Upper lobe of right lung (tissue), 1 donor: Measurements from ENCODE around the gene HEMGN. TPM values are rescaled to one million over a fixed set of nuclear protein-coding genes. Genes with fewer than 3 reads are reported as not detected.
A peak's percentile ranks its signal among the peaks of the same experiment; 100 is the strongest.

Experiments used
- ATAC-seq: fragments of 200-7000 bp; cut with Tn5 transposase; one replicate; pipeline ENCODE4 v1.9.1; 2020; ENCODE audit warnings: mild to moderate bottlenecking, moderate library complexity
- DNase-seq: peaks from one replicate; pipeline ENCODE4 v3.0.0-alpha.2; 2020
- H3K27ac ChIP-seq: fragments of 200-600 bp; one replicate; pipeline ENCODE4 v1.8.0; 2022
- H3K27me3 ChIP-seq: fragments of 200-600 bp; one replicate; pipeline ENCODE4 v1.8.0; 2022; ENCODE audit warnings: mild to moderate bottlenecking
- H3K36me3 ChIP-seq: fragments of 200-600 bp; one replicate; pipeline ENCODE4 v1.8.0; 2022
- H3K4me1 ChIP-seq: fragments of 200-600 bp; one replicate; pipeline ENCODE4 v1.8.0; 2022
- H3K4me3 ChIP-seq: fragments of 200-600 bp; one replicate; pipeline ENCODE4 v1.8.0; 2022; ENCODE audit warnings: mild to moderate bottlenecking
- H3K9me3 ChIP-seq: fragments of 200-600 bp; one replicate; pipeline ENCODE4 v1.8.0; 2022
- CTCF ChIP-seq: fragments of 200-600 bp; IDR thresholded peaks from one replicate; pipeline ENCODE4 v1.8.0; 2022; ENCODE audit warnings: antibody characterized with exemption
- intact Hi-C: fragments of 100-400 bp; cut with DNase I; formaldehyde crosslinking; loops from one replicate; pipeline ENCODE4 v1.11.0; 2022
- total RNA-seq: library from RNA; stranded (reverse); fragmentation: NEBNext Ultra II Directional; extraction: Animal tissue kit (Norgen Biotek cat#: 25700); gene quantifications from one replicate; pipeline ENCODE4 v1.2.1, GENCODE V29; 2021
- donor health status: DM: no; HTN: yes; CAD: no; lungs with severe emphysema.

The HEMGN gene
- total RNA-seq, 1 donor from 2014 or later: not detected

- Histone ChIP-seq H3K4me3 (no peak overlapping the region), H3K9me3 (no peaks in the 10 kb centered on the region), H3K27me3 (no peaks in the 10 kb centered on the region), H3K27ac (no peak overlapping the region), H3K36me3 (peaks cover 22% of the 10 kb centered on the region), H3K4me1 (peaks cover 29% of the 10 kb centered on the region)
- intact Hi-C loops: no loop called here
- DNase-seq (no peak), ATAC-seq (no peak)
- no peak for TF ChIP-seq CTCF
Observed at GRCh38 chr9:97918611-97919010, 19.4 kb downstream of the HEMGN start.

GRCh38 chr9:97911970-97912369 is 26.0 kb downstream of the HEMGN start:
- Histone ChIP-seq H3K36me3 (peaks cover 74% of the 10 kb centered on the region), H3K4me1 (peaks cover 9% of the 10 kb centered on the region), H3K4me3 (no peak overlapping the region), H3K27me3 (no peaks in the 10 kb centered on the region), H3K27ac (no peak overlapping the region), H3K9me3 (no peaks in the 10 kb centered on the region)
- intact Hi-C loops: no loop called here
- DNase-seq (no peak), ATAC-seq (no peak)
- no peak for TF ChIP-seq CTCF

GRCh38 chr9:97911528-97911927 is 26.4 kb downstream of the HEMGN start:
- Histone ChIP-seq H3K9me3 (no peaks in the 10 kb centered on the region), H3K27me3 (no peaks in the 10 kb centered on the region), H3K4me3 (no peak overlapping the region), H3K36me3 (peaks cover 74% of the 10 kb centered on the region), H3K4me1 (peaks cover 12% of the 10 kb centered on the region), H3K27ac (no peak overlapping the region)
- ATAC-seq (no peak), DNase-seq (no peak)
- intact Hi-C loops: no loop called here
- TF ChIP-seq CTCF: no peak

- peaks cover 66% of the 10 kb centered on the region for H3K36me3 ChIP-seq
- no peak overlapping the region for H3K27ac ChIP-seq
- H3K27me3 ChIP-seq: no peaks in the 10 kb centered on the region
- peaks cover 19% of the 10 kb centered on the region for H3K4me1 ChIP-seq
- no peaks in the 10 kb centered on the region for H3K9me3 ChIP-seq
- DNase-seq (no peak), ATAC-seq (no peak)
- no peak for TF ChIP-seq CTCF
- H3K4me3 ChIP-seq: no peak overlapping the region
- intact Hi-C loops: no loop called here
Observed at GRCh38 chr9:97910357-97910756, 27.6 kb downstream of the HEMGN start.

GRCh38 chr9:97908705-97909104 is 29.3 kb downstream of the HEMGN start:
- H3K36me3 ChIP-seq: peaks cover 63% of the 10 kb centered on the region
- H3K27me3 ChIP-seq: no peaks in the 10 kb centered on the region
- TF ChIP-seq CTCF: no peak
- H3K27ac ChIP-seq: no peak overlapping the region
- ATAC-seq: peak; percentile 72
- no peak overlapping the region for H3K4me3 ChIP-seq
- H3K4me1 ChIP-seq: peaks cover 19% of the 10 kb centered on the region
- no peak for DNase-seq
- H3K9me3 ChIP-seq: no peaks in the 10 kb centered on the region
- intact Hi-C loops: loop anchor here (10.0 kb wide), 1 partner anchor 204 kb away; no protein-coding TSS in a partner anchor

- no peak overlapping the region for H3K4me3 ChIP-seq
- H3K36me3 ChIP-seq: peaks cover 53% of the 10 kb centered on the region
- ATAC-seq (peak; percentile 25), DNase-seq (no peak)
- H3K9me3 ChIP-seq: no peaks in the 10 kb centered on the region
- H3K27ac ChIP-seq: peak overlapping the region; percentile 69
- TF ChIP-seq CTCF: no peak
- intact Hi-C loops: loop anchor here (10.0 kb wide), 1 partner anchor 203 kb away; no protein-coding TSS in a partner anchor
- no peaks in the 10 kb centered on the region for H3K27me3 ChIP-seq
- H3K4me1 ChIP-seq: peaks cover 19% of the 10 kb centered on the region
Observed at GRCh38 chr9:97907632-97908031, 30.3 kb downstream of the HEMGN start.
